ENCODE data around the gene DNAH14. TPM values are rescaled to one million over a fixed set of nuclear protein-coding genes. Genes with fewer than 3 reads are reported as not detected.

Gene DNAH14
- 4.1 and 8.9 TPM in 2 replicates for total RNA-seq

GRCh38 chr1:224929335-224930237 lies at the start of gene DNAH14:
DNAH14 (plus strand) TSS chr1:224929675; CDS start chr1:224952703, 23,028 bp downstream.

GRCh38 chr1:225427235-225428067 lies 498.0 kb downstream of the DNAH14 start, which contains the start of gene LBR:
LBR (minus strand) TSS chr1:225428038; CDS start chr1:225424075, 3,963 bp downstream.

